ENCODE data around the gene UPF1.
"Not testable (repeated sequence)": the region's sequence is repeated elsewhere in the genome, so short reads cannot be mapped to it uniquely, and the experiment has no call there.

Gene UPF1

GRCh38 chr19:18800079-18800478, 31.7 kb upstream of the UPF1 start:
- no peak for DNase-seq

DNA sequence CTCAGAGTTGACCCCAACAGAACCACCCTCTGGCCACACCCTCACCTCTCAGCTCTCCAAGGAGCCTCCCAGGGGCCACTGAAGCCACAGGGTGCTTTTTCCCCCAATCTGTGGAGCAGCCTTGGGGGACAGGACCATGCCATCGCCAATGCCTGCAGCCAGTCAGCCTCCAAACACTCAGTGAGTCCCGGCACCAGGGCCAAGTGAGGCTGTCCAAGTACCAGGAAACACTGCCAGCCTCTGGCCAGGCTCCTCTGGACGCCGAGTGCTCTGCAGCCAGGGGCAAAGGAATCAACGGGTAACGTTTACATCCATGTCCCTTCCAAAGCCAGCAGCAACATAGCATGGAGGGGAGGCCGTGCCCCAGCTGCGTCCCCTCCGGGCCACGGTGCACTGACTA, 31.1 kb upstream of the UPF1 start:
- no peak for DNase-seq

DNA sequence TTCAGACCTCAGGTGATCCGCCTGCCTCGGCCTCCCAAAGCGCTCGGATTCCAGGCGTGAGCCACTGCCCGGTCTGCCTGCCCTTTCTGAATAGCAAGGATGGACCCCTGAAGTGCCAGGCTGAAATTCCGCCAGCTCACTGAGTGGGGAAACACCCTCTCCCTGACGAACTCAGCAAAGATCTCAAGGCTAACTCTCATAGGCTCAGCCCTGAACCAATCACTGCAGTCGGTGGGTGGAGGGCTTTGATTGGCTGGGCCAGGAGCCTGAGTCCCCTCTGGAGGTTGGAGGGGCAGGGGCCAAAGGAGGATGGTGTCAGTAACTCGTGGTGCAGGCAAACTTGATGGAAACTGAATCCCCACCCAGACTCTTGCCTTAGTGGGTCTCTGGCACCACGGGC, 29.4 kb upstream of the UPF1 start:
- no peak for DNase-seq

DNA sequence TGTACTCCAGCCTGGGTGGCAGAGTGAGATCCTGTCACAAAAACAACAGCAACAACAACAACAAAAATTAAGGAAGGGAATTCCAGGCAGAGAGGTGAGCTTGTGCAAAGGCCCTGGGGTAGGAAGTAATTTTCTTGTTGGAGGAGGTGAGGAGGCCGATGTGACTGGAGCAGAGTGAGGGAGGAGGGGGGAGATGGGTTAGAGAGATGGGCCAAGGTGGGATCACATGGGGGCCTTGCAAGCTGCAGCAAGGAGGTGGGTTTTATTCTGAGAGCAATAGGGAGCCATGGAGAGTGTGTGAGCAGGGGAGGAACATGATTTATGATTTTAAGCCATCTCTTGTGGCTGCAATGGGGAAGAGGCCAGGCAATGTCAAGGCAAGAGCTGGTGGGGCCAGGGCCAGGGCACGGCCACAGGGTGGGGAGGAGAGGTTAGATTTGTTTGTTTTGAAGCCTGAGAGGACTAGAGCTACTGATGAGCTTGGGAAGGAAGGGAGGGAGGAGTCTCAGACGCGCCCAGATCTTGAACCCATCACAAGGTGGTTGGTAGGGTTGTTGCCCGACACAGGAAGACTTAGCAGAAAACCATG, 28.1 kb upstream of the UPF1 start:
- DNase-seq: no peak

DNA sequence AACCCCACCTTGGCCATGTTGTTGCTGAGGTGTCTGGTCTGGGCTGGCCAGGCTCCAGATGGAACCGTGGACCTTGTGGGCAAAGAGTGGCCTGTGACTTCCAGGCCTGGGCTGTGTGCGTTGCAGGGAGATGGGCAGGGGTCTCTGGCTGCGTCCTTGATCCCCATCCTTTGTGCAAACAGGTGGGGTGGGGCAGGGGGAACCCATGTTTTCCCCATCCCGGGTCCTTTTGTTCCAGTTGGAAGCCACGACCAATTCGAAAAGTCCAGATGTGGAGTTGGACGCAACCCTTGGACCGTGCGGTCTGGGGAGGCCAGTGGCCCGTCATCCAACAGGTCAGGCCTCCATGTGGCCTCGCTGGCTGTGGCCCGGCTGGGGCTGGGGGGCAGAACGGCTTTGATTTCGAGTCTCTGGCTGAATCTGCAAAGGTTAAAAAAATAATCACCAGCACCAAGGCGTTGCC, 27.6 kb upstream of the UPF1 start:
- no peak for DNase-seq

GRCh38 chr19:18804643-18805042, 27.1 kb upstream of the UPF1 start:
- no peak for DNase-seq

DNA sequence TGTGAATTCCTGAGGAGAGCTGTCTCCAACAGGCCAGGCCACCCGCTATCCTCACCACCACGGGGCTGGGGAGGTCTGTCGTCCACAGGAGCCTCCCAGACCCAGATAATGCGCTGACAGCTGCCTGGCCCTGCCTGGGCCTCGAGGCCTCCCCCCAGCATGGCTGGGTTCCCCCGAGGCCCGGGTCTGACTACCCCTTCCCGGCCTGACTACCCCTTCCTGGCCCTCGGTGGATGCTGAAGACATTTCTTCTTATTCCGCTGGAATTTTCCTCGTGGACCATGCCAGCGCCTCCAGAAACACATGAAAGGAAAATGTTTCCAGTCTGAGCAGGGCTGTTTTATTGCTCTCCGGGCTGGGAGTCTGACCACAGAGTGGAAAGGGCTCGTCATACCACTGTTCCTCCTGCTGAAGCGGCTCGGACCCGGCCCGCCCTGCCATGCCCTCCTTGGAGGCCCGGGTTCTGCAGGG, 23.9 kb upstream of the UPF1 start:
- DNase-seq: no peak

DNA sequence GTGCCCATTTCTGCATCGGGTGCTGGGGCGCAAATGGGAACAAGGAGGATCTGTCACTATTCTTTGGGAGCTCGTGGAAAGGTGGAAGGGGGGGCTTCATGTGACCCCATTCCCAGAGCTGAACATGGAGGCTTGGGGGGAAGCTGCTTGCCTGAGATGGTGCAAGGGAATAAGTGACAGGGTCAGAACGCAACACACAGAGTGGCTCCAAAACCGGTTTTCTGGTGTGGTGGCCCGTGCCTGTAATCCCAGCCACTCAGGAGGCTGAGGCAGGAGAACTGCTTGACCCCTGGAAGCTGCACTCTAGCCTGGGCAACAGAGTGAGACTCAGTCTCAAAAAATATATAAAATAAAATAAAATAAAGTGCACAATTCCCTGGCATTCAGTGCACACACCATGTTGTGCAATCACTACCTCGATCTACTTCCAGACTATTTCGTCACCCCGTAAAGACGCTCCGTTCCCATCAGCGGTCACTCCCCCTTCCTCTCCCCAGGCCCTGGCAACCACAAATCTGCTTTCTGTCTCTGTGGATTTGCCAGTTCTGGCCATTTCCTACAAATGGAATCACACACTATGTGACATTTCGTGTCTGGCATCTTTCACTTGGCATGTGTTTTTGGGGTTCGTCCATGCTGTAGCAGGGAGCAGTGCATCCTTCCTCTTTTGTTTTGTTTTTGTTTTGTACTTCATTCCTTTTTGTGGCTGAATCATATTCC, 22.4 kb upstream of the UPF1 start:
- DNase-seq: no peak

GRCh38 chr19:18811638-18812037, 20.1 kb upstream of the UPF1 start:
- DNase-seq: not testable (repeated sequence)

GRCh38 chr19:18814063-18814462, 17.7 kb upstream of the UPF1 start:
- no peak for DNase-seq

DNA sequence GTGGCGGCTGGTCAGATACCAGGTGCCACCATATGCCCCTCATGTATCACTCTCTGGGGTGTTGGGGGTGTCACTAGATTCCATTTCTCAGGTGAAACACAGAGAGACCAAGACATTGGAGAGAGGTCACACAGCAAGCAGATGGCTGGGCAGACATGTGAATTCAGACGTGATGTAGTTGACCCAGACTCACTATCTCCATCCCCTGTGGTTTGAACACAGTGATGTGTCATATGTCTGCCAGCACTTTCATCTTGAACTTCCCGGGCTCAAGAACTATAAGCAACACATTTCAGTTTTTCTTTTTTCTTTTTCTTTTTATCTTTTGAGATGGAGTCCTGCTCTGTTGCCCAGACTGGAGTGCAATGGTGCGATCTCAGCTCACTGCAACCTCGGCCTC, 16.1 kb upstream of the UPF1 start:
- no peak for DNase-seq

GRCh38 chr19:18816645-18817044, 15.1 kb upstream of the UPF1 start:
- DNase-seq: not testable (repeated sequence)

DNA sequence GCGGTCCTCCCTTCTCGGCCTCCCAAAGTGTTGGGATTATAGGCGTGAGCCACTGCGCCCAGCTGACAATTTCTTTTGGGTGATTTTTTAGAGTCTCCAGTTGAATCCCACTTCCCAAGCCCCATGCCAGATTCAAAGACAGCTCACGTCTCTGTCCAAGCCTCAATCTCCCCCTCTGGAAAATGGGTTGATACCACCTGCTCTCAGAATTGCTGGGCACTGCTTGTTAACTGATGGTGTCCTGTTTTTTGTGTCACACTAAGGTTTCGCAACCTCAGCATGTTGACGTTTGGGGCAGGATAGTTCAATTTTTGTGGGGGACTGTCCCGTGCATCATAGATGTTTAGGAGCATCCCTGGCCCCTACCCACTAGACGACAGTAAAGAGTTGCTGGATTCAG, 14.2 kb upstream of the UPF1 start:
- DNase-seq: no peak

GRCh38 chr19:18828786-18829185, 3.0 kb upstream of the UPF1 start:
- DNase-seq: no peak

DNA sequence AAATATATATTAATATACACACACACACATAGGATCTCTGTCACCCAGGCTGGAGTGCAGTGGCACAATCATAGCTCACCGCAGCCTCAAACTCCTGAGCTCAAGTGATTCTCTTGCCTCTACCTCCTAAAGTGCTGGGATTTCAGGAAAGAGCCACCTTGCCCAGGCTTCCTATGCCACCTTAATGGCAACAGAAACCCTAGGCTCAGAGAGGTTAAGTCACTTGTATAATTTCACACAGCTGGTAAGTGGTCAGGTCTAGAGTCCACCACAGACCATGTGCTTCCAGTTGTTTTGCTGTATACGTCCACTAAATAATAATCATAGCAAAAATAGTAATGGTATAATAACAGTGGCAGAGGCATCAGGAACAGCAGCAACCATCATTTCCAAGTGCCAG, 1.3 kb upstream of the UPF1 start:
- no peak for DNase-seq

DNA sequence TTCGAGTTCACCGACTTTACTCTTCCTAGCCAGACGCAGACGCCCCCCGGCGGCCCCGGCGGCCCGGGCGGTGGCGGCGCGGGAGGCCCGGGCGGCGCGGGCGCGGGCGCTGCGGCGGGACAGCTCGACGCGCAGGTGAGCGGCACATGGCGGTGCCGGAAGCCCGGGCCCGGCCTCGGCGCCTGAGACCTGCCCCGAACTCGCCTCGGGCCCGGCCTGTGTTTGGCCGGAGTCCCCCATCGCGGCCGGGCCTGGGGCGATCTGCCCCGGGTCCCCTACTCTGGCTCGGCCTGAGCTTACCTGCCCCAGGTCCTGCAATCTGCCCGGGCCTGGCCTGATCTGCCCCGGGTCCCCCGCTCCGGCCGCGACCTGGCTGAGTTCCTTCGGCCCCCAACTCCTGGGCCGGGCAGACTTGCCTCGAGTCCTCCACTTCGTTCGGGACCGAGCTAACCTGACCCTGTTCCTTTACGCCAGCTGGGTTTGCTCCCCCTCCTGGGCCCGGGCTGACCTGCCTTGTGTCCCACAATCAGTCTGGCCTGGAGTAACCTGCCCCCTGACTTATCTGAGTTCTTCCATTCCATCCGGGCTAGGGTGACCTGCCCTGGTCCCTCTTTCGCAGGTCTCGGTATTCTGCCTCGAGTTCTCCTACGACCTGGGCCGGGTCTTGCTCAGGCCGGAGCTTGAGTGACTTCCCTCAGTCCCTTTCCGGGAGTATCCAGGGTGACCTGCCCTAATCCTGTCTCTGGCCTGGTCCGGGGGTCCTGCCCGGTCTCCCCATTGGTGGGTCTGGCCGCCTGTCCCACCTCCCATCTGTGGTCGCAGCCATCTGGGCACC, 764 bp downstream of the UPF1 start:
- DNase-seq: no peak

GRCh38 chr19:18833141-18833476, 1.4 kb downstream of the UPF1 start:
- DNase-seq: no peak

- DNase-seq: peak; percentile 87
Measured at GRCh38 chr19:18833849-18834643, 2.3 kb downstream of the UPF1 start.

GRCh38 chr19:18834644-18834984, 2.9 kb downstream of the UPF1 start:
- no peak for DNase-seq

DNA sequence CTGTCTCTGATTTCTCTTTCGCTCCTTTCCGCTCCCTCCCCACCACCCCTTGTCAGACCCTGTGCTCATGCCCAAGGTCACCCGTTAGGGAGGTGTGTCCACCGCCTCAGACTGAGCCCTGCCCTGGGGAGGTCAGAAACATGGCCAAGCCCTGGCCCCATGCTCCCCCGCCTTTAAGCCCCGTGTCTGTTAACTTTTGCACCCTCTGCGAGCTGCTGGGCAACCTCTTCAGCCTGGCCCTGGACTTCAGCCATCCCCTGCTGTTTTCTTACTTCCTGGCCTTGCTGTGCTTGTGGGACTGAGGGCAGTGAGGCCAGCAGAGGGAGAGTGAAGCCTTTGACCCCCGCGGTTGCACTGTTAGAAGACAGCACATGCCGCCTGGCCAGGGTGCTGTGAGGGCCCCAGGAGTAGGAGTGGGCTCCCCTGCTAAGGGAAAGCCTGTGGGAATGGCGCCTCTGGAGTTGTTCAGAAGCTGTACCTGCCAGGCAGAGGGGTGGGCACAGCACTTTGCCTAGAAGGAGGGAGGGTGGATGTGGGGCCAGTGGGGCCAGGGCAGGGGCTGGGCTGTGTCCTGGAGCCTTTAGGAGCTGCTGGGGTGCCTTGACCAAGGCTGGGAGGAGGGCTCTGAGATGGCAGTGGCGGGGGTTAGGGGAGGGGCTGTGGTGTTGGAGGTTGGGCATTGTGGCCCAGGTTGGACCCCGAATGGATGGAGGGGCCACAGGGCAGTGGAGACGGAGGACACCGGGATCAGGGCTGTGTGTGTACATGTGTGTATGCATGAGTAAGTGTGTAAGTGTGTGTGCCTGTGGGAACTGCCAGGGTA, 7.9 kb downstream of the UPF1 start:
- DNase-seq: no peak

DNA sequence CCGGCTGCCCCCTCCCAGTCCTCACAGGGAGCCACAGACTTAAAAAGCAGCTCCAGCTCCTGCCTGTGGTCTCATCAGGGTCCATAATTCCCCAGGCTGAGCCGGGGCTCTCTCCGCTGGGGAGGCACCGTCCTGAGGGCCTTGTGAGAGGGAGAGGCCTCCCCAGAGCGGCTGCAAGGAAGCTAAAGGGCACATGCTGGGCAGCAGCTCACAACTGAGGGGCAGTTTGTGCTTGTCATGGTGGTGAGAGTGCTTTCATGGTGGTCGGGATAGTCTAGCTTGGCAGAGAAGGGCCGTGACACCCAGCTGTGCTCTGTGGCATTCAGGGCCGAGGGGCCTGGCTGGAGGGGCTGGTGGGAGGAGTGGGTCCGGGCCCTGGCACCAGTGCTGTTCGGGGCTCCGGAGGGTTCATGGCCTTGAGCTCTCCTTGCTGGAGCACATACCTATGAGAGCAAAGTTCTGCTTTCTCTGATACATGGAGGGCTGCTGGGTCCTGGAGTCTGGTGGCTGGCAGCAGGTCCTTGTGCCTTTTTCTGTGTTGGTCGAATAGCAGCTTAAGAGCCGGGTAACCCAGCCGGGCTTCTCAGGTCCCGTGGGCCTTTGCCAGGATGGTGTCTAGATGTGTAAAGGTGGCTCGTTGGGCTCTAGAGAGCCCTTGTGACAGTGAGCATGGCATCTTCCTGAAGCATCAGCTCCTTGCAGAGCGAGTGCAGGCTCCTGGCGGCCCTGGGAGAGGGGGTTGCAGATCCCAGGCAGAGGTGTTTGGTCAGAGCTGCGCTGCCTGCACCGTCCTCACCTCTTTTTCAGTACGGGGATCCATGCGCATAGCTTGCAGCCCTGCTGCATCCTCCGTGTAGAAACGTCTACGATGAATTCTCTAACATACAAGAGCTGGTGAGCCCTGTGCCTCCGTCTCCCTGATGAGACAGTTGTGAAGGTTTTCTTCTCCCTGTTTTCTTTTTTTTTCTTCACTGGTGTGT, 8.8 kb downstream of the UPF1 start:
- no peak for DNase-seq

Measured in COR-L47 (cell line).